ENCODE results near the gene RAB37.

Gene RAB37

DNA sequence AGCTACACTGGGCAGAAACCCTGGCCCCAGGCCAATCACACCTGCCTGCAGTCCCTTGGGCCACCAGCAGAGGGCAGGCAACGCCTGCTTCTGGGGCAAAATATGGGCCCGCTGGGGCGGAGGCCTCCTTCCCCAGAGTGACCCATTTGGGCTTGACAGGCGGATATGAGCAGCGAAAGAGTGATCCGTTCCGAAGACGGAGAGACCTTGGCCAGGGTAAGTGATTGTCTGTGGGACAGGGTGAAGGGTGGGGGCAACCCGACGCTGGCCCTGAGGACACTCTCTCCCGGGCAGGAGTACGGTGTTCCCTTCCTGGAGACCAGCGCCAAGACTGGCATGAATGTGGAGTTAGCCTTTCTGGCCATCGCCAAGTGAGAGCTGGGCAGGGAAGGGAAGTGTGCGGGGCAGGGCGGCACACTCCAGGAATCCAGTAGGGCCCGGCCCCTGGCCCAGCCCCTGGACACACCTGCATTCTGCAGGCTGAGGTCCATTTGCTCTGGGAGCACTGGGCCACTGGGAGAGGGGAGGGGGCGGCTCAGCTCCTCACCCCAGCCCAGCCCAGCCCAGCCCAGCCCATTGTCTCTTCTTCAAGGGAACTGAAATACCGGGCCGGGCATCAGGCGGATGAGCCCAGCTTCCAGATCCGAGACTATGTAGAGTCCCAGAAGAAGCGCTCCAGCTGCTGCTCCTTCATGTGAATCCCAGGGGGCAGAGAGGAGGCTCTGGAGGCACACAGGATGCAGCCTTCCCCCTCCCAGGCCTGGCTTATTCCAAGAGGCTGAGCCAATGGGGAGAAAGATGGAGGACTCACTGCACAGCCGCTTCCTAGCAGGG, 7.9 kb downstream of the RAB37 start:
- in situ Hi-C loops (cut with MboI; ENCODE audit: low sequenced_read_pairs), result no loop called here

DNA sequence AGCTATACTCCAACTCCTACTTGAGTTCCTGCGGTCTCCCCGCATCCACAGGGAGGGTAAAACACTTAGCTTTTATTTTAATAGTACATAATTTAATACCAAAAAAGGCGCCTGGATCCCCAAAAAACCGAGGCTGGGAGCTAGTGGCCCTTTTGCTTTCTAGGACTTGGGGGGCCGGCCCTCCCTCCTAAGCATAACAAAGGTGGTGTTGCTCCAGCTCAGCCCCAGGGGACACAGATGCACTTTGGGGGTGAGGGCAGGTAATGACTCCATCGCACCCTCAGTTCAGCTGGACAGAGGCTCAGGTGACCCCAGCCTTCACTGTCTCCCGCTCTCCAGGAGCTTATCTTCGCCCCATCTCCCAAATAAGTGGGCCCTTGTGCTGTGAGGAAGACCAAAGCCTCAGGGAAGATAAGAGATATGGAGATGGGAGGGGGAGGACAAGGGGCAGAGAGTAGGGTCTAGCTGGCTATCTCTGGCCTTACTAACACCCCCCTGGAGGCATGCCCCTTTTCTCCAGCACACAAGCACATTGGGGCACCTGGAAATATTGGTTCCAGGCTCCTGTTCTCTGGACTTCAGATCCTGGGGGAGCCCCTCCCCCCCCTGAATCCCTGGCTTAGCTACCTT, 8.6 kb downstream of the RAB37 start:
- in situ Hi-C loops (cut with MboI; ENCODE audit: low sequenced_read_pairs), result no loop called here

DNA sequence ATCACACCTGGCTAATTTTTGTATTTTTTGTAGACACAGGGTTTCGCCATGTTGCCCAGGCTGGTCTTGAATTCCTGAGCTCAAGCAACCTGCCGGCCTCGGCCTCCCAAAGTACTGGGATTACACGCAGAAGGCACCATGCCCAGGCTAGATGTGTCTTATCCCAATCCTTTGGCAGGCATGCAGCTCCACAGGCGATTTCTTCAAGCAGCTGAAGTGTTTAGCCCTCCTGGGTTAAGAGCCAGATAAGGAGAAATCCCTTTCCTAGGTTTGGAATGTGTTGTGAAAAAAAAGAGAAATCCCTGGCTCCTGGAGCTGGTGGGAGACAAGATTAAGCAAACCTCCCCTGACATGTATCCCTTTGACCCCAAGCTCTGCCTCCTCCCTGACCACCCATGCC, 9.3 kb downstream of the RAB37 start:
- in situ Hi-C loops (cut with MboI; ENCODE audit: low sequenced_read_pairs), result no loop called here

DNA sequence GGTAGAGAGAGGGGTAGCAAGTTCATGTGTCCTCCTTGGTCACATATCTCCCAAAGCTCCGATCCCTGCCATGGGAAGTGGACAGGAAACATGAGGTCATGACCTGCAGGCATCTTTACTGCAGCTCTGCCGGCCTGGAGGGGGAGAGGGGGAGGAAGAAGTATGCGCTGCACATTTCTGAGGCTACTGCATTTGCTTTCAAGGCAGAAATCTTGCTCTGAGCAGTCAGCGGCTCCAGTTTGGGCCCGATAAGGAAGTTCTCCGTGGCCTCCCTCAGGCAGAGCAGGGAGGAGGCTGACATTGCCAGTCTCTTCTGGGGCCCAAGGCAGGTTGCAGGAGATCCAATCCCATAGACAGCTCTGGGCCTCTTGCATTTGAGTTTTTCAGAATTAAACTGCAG, 9.9 kb downstream of the RAB37 start:
- in situ Hi-C loops (cut with MboI; ENCODE audit: low sequenced_read_pairs), result no loop called here

DNA sequence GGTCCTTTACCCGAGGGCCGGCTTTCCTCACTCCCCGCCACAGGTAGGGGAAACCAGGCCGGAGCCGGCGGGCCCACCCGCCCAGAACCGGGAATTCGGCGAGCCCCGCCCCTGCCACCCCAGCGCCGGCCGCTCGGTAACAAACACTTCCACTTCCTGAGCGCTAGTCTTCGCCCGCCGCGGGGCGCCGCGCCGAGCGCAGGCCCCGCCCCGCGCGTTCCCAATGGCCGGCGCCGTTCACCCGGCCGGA, 11.1 kb downstream of the RAB37 start:
- in situ Hi-C loops (cut with MboI; ENCODE audit: low sequenced_read_pairs), result no loop called here

DNA sequence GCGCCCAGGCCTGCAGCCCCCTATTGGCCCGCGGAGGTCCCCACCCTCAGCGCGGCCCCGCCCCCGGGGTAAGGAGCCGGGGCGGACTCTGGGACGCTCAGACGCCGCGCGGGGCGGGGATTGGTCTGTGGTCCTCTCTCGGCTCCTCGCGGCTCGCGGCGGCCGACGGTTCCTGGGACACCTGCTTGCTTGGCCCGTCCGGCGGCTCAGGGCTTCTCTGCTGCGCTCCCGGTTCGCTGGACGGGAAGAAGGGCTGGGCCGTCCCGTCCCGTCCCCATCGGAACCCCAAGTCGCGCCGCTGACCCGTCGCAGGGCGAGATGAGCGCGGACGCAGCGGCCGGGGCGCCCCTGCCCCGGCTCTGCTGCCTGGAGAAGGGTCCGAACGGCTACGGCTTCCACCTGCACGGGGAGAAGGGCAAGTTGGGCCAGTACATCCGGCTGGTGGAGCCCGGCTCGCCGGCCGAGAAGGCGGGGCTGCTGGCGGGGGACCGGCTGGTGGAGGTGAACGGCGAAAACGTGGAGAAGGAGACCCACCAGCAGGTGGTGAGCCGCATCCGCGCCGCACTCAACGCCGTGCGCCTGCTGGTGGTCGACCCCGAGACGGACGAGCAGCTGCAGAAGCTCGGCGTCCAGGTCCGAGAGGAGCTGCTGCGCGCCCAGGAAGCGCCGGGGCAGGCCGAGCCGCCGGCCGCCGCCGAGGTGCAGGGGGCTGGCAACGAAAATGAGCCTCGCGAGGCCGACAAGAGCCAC, 11.6 kb downstream of the RAB37 start, which contains the start of gene NHERF1:
Gene NHERF1 (plus strand): TSS at position 100 of the 750 bp plus-strand sequence. CDS start 219 bp downstream, at position 319.
- in situ Hi-C loops (cut with MboI; ENCODE audit: low sequenced_read_pairs), result no loop called here

DNA sequence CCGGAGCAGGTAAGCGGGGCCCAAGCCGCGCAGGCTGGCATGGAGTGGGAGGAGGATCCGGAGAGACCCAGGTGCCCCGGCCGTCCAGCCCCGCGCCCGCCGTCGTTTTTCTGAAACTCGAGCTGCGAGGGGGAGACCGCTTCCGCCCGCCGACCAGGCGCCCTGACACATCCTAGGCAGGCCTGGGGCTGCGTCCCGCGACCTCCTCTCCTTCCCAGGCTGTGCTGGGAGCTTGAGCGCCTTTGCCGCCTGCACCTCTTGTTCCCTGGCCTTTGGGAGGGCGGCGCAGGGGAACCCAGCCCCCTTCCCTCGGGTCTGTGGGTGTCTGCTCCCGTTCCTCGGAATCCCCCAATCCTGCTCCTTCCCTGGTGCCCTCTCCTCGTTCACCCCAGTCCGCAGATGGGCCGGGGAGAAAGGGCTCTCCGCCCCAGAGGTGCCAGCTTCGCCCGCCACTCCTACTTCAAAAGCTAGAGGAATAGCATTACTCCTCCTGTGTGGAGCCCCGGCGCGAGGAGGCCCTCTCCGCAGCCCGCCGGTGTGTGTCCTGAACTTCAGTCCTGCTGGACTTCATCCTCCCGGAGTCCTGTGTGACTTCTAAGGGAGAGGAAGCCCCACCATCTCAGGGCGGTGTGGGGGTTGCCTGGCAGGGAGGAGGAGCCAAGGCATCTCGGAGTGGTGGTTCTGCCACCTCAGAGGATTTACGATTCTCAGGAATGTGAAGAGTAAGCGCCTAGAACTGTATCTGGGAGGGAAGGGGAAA, 12.4 kb downstream of the RAB37 start:
- in situ Hi-C loops (cut with MboI; ENCODE audit: low sequenced_read_pairs), result no loop called here

DNA sequence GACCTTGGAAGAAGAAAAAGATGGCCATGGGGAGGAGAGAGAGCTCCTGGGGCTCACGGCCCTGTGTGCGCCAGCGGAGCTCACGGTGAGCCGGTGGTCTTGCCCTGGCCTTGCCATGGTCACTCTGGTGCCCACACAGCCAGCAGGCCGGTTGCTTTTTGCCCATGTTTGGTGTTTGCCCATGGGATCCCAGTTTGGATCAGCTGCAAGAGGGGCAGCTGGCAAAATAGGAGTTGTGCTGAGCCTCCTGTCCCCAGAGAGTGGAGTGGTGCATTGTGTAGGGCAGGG, 12.9 kb downstream of the RAB37 start:
- in situ Hi-C loops (cut with MboI; ENCODE audit: low sequenced_read_pairs), result no loop called here

DNA sequence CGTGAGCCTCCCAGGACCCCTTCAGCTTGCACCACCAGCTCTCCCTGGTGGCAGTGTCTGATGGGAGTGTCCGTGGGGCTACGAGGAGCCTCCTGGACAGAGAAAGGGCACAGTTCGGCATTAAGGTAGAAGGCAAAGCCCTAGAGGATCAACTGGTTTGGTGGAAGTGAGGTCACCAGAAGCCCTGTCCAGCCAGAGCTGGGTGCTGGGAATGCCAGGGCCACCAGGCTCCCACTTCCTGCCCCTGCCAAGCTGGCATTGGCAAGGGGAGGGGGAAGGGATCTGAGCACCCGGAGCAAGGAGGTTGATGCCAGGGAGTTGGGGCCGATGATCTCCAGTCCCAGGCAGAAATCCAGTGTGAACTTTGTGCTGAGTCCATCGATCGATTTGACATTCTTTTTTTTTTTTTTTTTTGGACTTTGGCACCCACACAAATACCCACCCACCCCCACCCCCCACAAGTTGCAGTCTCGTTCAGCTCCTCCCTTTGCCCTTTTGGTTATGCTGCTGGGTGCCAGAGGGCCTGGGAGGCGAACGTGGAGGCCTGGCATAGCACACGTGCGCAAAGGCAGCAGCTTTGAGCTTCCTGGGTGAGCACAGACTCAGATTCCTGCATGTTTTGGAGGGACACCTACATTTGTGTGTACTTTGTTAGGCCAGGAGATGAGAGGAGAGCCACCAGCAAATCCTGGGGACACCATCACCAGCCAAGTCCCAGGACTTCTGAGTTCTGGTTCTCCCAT, 13.4 kb downstream of the RAB37 start:
- in situ Hi-C loops (cut with MboI; ENCODE audit: low sequenced_read_pairs), result no loop called here

DNA sequence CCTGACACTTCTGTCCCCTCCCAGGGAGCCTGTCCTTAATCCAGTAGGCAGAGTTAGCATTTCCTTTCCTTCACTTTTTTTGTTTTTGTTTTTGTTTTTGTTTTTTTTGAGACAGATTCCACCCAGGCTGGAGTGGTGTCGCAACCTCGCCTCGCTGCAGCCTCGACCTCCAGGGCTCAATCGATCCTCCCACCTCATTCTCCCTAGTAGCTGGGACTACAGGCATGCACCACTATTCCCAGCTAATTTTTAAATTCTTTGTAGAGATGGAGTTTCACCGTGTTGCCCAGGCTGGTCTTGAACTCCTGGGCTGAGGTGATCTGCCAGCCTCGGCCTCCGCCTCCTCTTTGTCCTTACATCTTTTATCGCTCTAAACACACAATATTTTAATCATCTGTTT, 15.4 kb downstream of the RAB37 start:
- in situ Hi-C loops (cut with MboI; ENCODE audit: low sequenced_read_pairs), result no loop called here

DNA sequence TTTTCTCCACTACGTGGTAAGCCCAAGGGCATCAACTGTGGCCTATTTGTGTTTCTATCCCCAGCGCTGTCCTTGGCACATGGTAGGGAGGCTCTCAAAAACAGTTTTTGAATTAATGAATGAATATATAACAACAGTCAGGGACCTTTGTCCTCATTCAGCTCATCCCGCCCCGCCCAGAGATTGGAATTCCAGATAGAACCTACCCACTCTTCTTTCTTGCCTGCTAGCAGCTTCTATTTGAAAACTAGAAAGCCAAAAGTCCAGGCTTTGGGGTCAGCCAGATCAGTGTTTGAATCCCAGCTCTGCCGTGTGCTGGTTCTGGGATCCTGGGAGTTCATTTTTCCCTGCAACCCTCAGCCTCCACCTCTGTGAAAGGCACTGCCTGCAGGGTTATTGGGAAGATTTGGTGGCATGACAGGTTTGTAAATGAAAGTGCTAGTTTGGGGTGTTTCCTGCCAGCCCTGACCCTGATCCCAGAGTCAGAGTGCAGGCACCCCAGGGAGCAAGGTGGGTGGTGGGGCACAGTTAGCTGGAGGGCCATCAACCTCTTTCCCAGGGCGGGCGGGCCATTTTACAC, 15.9 kb downstream of the RAB37 start:
- in situ Hi-C loops (cut with MboI; ENCODE audit: low sequenced_read_pairs), result no loop called here

DNA sequence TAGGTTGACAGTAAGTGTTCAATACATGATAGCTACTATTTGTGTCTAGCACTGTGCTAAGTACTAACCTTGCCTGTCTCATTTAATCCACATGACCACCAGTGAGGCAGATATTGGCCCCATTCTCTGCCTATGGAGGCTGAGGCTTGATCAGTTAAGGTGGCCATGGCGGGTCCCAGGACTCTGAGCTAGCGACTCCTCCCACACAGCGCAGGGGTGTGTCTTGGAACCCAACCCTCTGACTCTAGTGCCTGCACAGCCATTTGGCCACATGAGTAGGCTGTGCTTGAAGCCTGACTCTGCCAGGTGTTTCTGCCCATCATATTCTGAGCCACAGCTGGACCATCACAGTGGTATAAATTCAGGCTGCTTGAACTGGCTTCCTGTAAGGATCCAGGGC, 17.8 kb downstream of the RAB37 start:
- in situ Hi-C loops (cut with MboI; ENCODE audit: low sequenced_read_pairs), result no loop called here

DNA sequence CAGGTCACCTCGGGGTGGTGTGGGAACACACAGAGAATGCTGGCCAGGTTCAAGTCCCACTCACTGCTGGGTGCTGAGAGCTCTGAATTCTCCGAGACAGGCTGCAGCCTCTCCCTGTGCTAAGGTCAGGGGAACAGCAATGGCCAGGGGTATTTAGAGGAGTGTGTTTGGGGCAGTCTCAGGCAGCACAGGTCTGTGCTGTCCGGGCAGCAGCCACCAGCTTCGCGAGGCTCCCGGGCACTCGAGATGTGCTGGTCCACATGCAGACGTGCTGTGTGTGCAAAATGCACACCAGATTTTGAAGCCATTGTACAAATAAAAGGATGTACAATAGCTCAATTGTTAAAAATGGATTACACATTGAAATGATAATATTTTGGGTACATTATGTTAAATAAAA, 18.5 kb downstream of the RAB37 start:
- in situ Hi-C loops (cut with MboI; ENCODE audit: low sequenced_read_pairs), result no loop called here

DNA sequence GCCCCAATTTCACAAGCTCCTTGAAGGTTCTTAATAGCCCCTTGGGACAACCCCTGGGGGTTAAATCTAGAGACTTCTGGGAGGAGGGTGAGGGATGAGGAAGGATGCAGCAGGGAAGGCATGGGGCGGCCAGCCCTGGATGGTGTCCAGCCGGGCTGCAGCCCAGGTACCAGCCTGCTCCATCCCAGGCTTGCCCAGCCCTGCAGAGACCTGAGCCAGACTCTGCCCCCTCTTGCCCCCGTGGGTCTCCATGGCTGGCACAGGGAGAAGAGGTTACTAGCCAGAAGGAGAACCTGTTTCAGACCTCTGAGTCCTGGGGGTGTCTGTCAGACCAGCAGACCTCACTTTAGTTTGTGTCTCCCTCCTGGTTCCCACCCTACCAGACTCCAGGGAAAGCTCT, 19.8 kb downstream of the RAB37 start:
- in situ Hi-C loops (cut with MboI; ENCODE audit: low sequenced_read_pairs), result no loop called here

DNA sequence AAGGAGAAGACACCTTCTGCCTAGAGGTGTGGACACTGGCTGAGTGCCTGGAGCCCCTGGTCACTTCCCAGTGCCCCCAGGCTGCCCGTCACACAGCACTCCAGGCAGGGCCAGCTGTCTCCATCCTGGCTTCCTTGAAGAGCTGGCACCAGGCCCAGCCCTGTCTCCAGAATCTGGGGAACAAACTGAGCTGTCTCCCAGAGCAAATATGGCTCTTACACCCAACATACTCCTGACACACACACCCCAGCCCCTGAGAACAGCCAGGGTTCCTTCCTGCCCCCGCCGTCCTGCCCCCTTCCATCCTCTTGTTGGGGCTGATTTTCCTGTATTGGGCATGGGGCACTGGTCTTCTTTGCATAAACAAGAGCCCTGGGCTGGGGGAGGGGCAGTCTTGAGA, 20.4 kb downstream of the RAB37 start:
- in situ Hi-C loops (cut with MboI; ENCODE audit: low sequenced_read_pairs), result no loop called here

DNA sequence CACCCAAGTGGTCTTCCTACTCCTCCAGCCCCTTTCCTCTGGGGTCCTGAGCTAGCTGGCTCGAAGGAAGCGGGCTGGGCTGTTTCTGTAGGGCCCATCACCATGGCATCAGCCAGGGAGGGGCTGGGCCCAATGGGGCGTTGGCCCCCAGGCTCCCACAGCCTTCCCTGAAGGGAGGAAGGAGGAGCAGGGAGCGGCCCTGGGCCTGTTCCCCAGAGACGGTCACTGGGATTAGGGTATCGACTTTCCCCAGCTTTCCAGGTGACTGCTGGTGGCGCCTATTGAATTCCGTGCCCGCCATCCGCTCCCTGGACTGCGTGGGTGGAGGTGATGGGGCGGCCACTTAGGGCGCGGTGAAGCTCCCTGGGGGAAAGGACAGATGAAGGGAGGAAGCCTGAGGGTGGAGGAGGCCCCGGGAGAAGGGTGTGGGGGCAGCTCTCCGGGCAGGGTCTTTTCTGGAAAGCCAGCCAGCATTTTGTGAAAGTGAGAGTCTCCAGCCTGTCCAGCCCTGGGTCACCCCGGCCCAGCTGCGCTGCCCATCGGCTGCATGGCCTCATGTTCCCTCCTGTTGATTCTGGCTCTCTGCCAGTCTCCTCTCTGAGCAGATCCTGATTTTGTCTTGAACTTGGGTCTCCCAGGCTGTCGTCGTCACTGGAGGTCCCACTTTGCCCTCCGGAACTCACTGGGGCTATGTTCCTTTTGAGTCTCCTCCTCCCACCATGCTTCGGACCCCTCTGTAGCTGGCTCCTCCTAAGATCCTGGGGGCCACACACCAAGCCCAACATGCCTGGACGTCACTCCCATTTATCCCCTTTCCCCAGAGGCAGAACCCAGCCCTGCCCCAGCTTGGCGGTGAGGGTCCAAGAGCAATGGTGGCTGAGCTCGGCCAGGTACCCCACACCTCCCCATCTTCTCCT, 21.1 kb downstream of the RAB37 start:
- in situ Hi-C loops (cut with MboI; ENCODE audit: low sequenced_read_pairs), result no loop called here

DNA sequence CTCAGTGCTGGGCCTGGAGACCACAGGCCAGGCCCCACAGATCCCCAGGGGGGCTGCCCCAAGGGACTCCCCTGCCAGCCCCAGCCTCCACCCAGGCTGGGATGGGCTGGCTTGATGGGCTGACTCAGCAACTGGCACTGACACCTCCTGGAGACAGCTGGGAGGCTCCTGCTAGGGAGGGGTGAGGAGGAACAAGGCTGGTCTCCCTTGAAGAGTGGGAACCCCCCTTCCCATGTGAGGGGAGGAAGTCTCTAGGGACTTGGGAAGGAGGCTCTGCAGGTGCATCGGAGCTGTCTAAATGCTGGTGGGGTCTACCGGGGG, 21.8 kb downstream of the RAB37 start:
- in situ Hi-C loops (cut with MboI; ENCODE audit: low sequenced_read_pairs), result no loop called here

DNA sequence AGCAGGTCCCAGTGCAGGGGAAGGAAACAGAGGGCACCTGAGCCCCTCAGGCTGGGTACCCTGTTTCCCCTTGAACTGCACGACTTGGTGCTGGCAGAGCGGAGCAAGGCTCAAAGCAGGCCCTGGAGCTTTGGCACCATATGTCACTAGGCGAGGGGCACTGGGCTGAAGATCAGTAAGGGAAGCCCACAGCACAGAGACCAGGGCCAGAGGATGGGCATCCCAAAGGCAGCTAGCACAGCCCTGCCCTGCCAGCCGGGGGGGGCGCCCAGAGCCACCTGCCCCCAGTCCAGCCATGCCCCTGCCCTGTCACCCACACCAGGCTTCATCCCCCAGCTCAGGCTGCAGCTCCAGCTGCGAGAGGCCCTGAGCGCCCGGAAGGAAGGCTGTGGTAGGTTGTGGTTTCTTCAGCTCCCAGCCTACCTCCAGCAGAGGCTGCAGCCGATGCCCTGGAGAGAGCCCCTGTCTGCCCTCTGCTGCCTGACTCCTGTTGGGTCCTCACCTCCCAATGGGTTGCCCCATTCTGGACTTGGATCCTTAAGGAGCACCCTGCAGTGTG, 22.3 kb downstream of the RAB37 start:
- in situ Hi-C loops (cut with MboI; ENCODE audit: low sequenced_read_pairs), result no loop called here

DNA sequence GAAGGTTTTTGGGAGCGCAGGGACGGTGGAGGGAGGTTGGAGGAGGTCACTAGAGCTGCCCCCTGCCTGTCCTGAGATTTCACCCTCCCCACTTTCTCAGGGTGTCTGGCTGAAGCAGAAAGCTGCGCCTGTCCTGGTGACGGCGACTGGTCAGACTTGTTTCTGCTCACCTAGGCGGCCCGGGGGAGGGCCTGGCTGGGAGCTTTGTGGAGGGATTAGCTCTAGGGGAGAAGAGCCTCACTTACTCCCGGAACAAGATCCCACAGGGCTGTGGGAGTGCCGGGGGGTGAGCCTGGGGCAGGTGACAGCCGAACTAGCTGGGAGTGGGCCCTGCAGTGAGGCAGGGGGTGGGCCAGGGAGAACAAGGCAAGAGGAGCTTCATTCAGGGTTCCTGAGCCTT, 22.9 kb downstream of the RAB37 start:
- in situ Hi-C loops (cut with MboI; ENCODE audit: low sequenced_read_pairs), result no loop called here
